ENCODE data around the gene TRPC4.

TRPC4 gene

GRCh38 chr13:37709318-37709717, 160.3 kb downstream of the TRPC4 start:
- no peak for DNase-seq

- DNase-seq: no peak
Measured at GRCh38 chr13:37707739-37708500, 161.7 kb downstream of the TRPC4 start.

- DNase-seq: no peak
Measured at GRCh38 chr13:37706041-37706440, 163.5 kb downstream of the TRPC4 start.

GRCh38 chr13:37701972-37702371, 167.6 kb downstream of the TRPC4 start:
- DNase-seq: no peak

- no peak for DNase-seq
Measured at GRCh38 chr13:37701306-37701705, 168.3 kb downstream of the TRPC4 start.

GRCh38 chr13:37700887-37701286, 168.7 kb downstream of the TRPC4 start:
- no peak for DNase-seq

- no peak for DNase-seq
Measured at GRCh38 chr13:37695200-37695599, 174.4 kb downstream of the TRPC4 start.

GRCh38 chr13:37690361-37690760, 179.2 kb downstream of the TRPC4 start:
- no peak for DNase-seq

- no peak for DNase-seq
Measured at GRCh38 chr13:37686501-37686900, 183.1 kb downstream of the TRPC4 start.

- DNase-seq: no peak
Measured at GRCh38 chr13:37685206-37685605, 184.4 kb downstream of the TRPC4 start.

- DNase-seq: no peak
Measured at GRCh38 chr13:37682496-37682895, 187.1 kb downstream of the TRPC4 start.

- DNase-seq: no peak
Measured at GRCh38 chr13:37681281-37682032, 188.1 kb downstream of the TRPC4 start.

GRCh38 chr13:37680137-37680536, 189.4 kb downstream of the TRPC4 start:
- DNase-seq: no peak

- DNase-seq: no peak
Measured at GRCh38 chr13:37679043-37679442, 190.5 kb downstream of the TRPC4 start.

- DNase-seq: no peak
Measured at GRCh38 chr13:37669845-37670244, 199.7 kb downstream of the TRPC4 start.

GRCh38 chr13:37667702-37668101, 201.9 kb downstream of the TRPC4 start:
- no peak for DNase-seq

GRCh38 chr13:37666036-37666435, 203.5 kb downstream of the TRPC4 start:
- DNase-seq: no peak

- no peak for DNase-seq
Measured at GRCh38 chr13:37665420-37665819, 204.2 kb downstream of the TRPC4 start.

GRCh38 chr13:37663724-37664123, 205.8 kb downstream of the TRPC4 start:
- DNase-seq: no peak

GRCh38 chr13:37662624-37663023, 206.9 kb downstream of the TRPC4 start:
- no peak for DNase-seq

GRCh38 chr13:37657956-37658355, 211.6 kb downstream of the TRPC4 start:
- no peak for DNase-seq

GRCh38 chr13:37657134-37657533, 212.4 kb downstream of the TRPC4 start:
- DNase-seq: no peak

- DNase-seq: peak; percentile 41
Measured at GRCh38 chr13:37656247-37656940, 213.2 kb downstream of the TRPC4 start.

GRCh38 chr13:37652596-37652995, 217.0 kb downstream of the TRPC4 start:
- no peak for DNase-seq

Measured in T1000 (cell line).